GM18505 (cell line): ENCODE data around the gene STK38L.

ENCODE experiments used
- ATAC-seq: cut with Tn5 transposase; IDR thresholded peaks from one replicate; pipeline ENCODE4 v1.9.1; 2021; ENCODE audit not compliant: unreplicated experiment
- POLR2A ChIP-seq: IDR thresholded peaks from 4 replicates; pipeline ENCODE4 v1.6.1; 2011; ENCODE audit warnings: borderline replicate concordance; ENCODE audit not compliant: insufficient read depth, insufficient read length; ENCODE audit errors: extremely low read depth

The STK38L gene

DNA sequence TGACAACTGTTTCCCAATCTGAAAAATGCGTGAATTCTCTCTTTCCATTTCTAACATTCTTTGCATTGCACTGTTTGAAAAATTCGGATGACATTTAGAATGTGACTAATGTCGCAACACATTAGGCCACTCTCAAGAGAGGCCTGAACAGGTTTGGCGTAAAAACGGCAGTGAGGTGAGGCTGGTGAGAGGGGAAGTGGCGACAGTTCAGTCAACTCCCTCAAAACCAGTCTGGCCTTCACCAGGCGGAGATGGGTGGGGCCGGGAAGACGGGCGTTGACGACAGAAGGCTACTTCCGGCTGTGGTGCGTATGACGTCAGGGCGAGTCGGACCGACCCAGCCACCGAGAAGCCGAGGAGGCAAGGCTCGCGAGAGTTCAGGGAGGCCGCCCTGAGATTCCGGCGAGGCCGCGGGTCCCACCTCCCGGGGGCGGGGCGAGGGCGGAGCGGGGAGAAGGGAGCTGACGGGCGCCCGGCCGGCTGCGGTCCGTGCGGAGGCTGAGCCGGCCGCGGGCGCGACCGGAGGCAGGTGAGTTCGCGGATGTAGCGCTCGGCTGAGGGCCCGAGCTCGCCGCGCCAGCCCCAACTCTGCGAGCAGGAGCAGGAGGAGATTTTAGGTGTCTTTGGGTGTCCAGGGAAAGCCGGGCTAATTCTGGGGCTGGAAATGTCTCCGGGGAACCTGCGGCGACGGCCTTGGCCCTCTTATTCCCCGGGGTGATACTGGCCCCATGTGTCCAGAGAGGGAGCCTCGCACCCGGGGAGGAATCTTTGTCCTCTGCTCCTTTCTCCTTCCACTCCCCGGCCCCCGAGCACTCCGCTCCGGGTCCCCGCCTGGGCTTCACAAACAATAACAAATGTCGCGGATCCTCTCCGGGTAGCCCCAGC is at the start of gene STK38L:
TSS of gene STK38L (plus strand) at position 483 of the 885 bp plus-strand sequence. CDS start 53,435 bp downstream, outside the sequence.
- peak; percentile 94 for ATAC-seq
- peak; percentile 99 for TF ChIP-seq POLR2A

DNA sequence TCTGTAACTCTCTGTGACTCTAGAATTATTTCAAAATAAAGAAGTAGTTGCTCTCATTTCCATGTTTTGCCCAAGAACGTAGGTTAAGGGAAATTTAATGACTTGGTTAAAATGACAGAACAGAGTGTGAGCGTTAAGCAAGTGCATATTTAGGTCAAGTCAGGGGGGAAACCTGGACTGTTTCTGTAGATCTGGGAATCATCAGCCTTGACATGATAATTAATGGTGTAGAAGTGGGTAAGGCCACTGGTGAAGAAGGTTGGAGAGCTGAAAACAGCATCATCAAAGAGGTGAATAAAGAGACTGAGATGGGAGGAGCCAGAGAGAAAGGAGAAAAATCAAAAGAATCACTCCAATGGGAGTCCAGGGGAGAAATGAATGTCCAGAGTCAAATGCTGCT is 49.4 kb upstream of the STK38L start:
- ATAC-seq: no peak
- TF ChIP-seq POLR2A: no peak

DNA sequence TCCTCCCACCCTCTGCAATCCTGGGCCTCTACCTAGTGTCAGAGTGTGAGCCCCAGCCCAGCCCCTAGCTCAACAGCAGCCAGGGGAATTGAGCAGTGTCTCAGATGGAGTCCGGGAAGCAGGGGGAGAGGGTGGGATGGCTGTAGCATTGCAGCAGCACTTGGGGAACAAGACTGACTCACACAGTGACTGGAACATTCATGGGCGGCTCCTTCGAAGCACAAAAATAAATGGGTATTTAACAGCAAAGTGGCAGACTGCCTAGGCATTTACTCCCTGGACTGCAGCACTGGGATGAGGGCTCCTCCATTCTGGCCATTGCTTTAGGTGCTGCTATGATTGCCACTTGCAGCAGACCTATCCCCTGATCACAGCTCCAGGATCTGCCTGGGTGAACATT is 46.0 kb upstream of the STK38L start:
- no peak for TF ChIP-seq POLR2A
- no peak for ATAC-seq

- ATAC-seq: no peak
- no peak for TF ChIP-seq POLR2A
These were observed 44.3 kb upstream of the STK38L start for GRCh38 chr12:27199638-27200300.

DNA sequence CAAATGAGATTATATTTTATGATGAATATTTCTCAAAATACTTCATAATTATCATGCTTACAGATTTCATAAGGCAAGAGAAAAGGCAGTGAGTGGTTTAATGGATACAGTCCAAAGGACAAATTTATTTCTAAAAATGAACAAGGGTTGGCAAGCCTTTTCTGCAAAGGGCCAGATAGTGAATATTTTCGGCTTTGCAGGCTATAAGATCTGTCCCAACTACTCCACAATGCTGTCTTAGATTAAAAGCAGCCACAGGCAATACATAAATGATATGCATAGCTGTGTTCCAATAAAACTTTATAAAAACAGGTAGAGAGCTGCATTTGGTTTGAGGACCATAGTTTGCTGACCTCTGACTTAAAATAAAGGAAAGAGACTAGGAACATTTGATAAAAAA is 42.9 kb upstream of the STK38L start:
- no peak for TF ChIP-seq POLR2A
- ATAC-seq: no peak

DNA sequence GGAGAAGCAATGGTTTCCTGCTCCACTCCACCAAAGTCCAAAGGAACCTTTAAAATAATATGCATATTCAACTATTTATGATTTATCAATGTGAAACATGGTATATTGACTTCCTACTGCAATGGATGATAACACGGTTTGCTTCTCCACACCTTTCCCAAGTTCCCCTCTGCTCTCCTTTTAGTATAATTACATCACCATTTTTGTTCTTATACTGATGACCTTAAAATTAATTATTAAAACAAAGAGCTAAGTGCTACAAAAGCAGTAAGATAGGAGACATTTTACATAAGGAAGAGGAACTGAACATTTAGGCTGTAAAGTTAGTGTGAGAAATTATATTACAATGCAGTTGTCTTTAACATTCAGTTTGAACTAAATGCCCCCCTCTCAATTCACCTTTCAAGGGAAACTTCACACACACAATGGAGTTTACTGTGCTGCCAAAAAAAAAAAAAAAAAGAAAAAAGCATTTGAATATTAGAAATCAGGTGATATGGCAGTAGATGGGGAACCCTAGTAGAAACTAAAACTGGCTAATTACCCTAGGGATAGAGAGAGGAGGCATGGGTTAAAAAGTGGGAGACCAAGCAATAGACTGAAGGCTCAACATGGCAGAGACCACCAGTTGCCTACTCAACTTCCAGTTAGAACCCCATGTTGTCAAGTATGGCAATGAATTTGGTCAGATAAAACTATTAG is 37.1 kb upstream of the STK38L start:
- TF ChIP-seq POLR2A: no peak
- ATAC-seq: no peak

GRCh38 chr12:27207615-27208413 is 36.3 kb upstream of the STK38L start:
- no peak for TF ChIP-seq POLR2A
- ATAC-seq: peak; percentile 89

DNA sequence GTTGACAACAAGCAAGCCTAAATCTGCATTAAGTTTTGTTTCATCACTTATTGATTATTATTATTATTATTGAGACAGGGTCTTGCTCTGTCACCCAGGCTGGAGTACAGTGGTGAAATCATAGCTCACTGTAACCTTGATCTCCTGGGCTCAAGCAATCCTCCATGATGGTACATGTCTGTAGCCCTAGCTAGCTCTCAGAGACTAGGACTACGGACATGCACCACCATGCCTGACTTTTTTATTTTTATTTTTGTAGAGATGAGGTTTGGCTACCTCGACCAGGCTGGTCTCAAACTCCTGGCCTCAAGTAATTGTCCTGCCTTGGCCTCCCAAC is 35.7 kb upstream of the STK38L start:
- peak; percentile 20 for ATAC-seq
- no peak for TF ChIP-seq POLR2A

DNA sequence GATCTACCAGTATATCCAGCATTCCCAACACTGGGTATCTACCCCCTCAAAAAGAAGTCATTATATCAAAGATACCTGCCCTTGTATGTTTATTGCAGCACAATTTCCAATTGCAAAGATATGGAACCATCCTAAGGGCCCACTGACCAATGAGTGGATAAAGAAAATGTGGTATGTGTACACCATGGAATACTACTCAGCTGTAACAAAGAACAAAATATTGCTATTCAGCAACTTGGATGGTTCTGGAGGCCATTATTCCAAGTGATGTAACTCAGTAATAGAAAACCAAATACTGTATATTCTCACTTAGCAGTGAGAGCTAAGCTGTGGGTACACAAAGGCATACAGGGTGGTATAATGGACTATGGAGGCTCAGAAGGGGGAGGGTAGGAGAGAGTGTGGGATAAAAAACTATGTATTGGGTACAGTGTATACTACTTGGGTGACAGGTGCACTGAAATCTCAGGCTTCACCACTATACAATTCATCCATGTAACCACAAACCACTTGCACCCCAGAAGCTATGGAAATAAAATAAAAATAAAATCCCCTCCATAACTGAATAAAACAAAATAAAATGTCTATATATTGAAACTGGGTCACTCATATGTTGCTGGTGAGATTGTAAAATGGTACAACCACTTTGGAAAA is 34.7 kb upstream of the STK38L start:
- no peak for TF ChIP-seq POLR2A

GRCh38 chr12:27210187-27210586 is 33.9 kb upstream of the STK38L start:
- no peak for ATAC-seq
- TF ChIP-seq POLR2A: no peak

More for the DNA sequence above, 34.7 kb upstream of the STK38L start:
- no peak for ATAC-seq

DNA sequence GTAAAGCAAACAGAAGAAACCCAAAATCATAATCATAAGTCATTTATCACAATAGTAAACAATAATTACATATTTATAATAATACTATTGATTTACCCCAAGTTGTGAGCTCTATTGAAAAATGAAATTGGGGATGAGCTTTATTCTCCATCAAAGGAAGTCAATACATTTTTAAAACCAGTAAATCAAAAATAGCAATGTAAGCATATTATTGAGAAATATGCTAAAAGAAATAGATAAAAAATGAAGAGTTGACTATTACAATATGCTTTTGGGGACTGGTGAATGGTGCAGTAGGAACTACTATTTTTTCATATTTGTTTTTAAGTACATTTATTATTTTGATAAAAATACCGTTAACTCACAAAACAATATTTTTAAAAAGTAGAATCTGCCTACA is 31.2 kb upstream of the STK38L start:
- no peak for TF ChIP-seq POLR2A

GRCh38 chr12:27213304-27213703 is 30.8 kb upstream of the STK38L start:
- no peak for ATAC-seq
- no peak for TF ChIP-seq POLR2A

More for the DNA sequence above, 31.2 kb upstream of the STK38L start:
- ATAC-seq: no peak
